K562 treated with DMSO at 1 percent for 48 hours (cell line): ENCODE data around the gene SMLR1. TPM values are rescaled to one million over a fixed set of nuclear protein-coding genes. Genes with fewer than 3 reads are reported as not detected.

Experiments used
- total RNA-seq: library from RNA; unstranded; fragments of 300-600 nt; gene quantifications from 2 replicates; pipeline ENCODE4 v1.2.3, GENCODE V29; 2022; ENCODE audit warnings: low replicate concordance; ENCODE audit errors: extremely low read depth

Gene SMLR1
- total RNA-seq = not detected in 2 replicates

DNA sequence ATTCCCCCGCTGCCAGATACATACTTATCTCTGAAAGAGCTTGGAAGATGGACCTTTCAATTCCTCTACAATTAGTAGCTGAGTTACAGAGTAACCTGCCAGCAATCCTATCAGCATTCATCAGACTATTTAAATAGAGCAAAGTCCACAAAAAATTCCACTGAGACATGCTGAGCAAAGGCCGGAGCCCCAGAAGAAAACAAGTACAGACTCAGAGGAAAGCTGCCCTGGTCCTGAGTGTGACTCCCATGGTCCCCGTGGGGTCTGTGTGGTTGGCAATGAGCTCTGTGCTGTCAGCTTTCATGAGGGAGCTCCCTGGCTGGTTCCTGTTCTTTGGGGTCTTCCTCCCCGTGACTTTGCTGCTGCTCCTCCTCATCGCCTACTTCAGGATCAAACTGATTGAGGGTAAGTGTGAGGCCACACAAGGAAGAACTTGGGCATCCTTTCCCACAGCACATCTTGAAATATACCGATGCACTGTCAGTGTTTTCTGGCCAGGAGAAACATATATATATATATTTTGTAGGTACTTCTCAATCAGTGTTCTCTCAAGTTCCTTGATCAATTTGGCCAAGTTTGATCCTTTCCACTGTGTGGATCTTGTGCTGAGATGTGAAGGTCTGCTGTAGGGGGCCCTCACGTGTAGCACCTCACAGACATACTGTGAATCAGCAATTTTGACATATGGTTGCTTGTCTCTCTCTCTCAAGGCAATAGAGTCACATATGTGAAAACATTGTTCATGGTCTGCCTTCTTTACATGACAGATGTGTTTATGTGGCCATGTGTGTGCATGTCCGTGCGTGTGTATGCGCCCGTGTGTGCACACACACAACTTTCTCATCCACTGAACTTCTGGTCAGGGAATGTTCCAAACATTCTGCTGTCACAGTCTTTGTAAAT is at the start of gene SMLR1:
TSS of gene SMLR1 (plus strand) at position 160 of the 903 bp plus-strand sequence. CDS start at position 168, 8 bp downstream.

Other genes with a start within 250 kb of the SMLR1 start
- not detected in 2 replicates for gene EPB41L2, start 235.8 kb downstream of the SMLR1 start, total RNA-seq